SU-DHL-6 (cell line): ENCODE results near the gene EPHB3.

ENCODE experiments used
- H2AFZ ChIP-seq: fragments of 200-600 bp; sonication (generic); 2 replicates; pipeline ENCODE4 v1.6.1; 2014; ENCODE audit warnings: low read depth, mild to moderate bottlenecking, moderate library complexity, mixed read lengths, antibody characterized with exemption, low read length; ENCODE audit not compliant: severe bottlenecking
- H3F3A ChIP-seq: fragments of 200-600 bp; shearing (Covaris generic); 2 replicates; pipeline ENCODE4 v1.6.0; 2016; ENCODE audit warnings: antibody characterized with exemption, mild to moderate bottlenecking; ENCODE audit not compliant: insufficient read depth
- H3K27ac ChIP-seq: fragments of 200-600 bp; sonication (generic); 2 replicates; pipeline ENCODE4 v1.5.1; 2016; ENCODE audit warnings: low read depth, mild to moderate bottlenecking, low read length, moderate library complexity, mixed read lengths
- H3K27me3 ChIP-seq: fragments of 200-600 bp; sonication (generic), shearing (Covaris generic); 2 replicates; pipeline ENCODE4 v1.6.0; 2014; ENCODE audit warnings: mild to moderate bottlenecking, low read length
- H3K36me3 ChIP-seq: fragments of 200-600 bp; sonication (generic); 2 replicates; pipeline ENCODE4 v1.6.1; 2014; ENCODE audit warnings: mild to moderate bottlenecking, low read length, mixed read lengths
- H3K4me2 ChIP-seq: fragments of 300-600, 200-600 bp; shearing (Covaris generic), sonication (generic); 2 replicates; pipeline ENCODE4 v1.6.0; 2014; ENCODE audit warnings: low read length, low read depth, mild to moderate bottlenecking; ENCODE audit not compliant: poor library complexity, severe bottlenecking
- H3K4me3 ChIP-seq: fragments of 200-600 bp; sonication (generic); 2 replicates; pipeline ENCODE4 v1.5.1; 2014; ENCODE audit warnings: antibody characterized with exemption, low read length, mild to moderate bottlenecking, mixed read lengths; ENCODE audit not compliant: insufficient read depth, poor library complexity, severe bottlenecking
- H3K79me2 ChIP-seq: fragments of 200-600 bp; sonication (generic); 2 replicates; pipeline ENCODE4 v1.6.1; 2014; ENCODE audit warnings: mild to moderate bottlenecking, low read length, moderate library complexity; ENCODE audit not compliant: insufficient read depth
- H3K9ac ChIP-seq: fragments of 200-600 bp; sonication (generic); 2 replicates; pipeline ENCODE4 v1.7.0; 2014; ENCODE audit warnings: mild to moderate bottlenecking, low read length
- H3K9me2 ChIP-seq: fragments of 200-600 bp; sonication (generic); replicated peaks from 2 replicates; pipeline ENCODE4 v1.6.1; 2014; ENCODE audit warnings: low read length; ENCODE audit not compliant: insufficient read depth
- H3K9me3 ChIP-seq: fragments of 200-600 bp; sonication (generic); 2 replicates; pipeline ENCODE4 v1.6.1; 2014; ENCODE audit warnings: low read length, mixed read lengths; ENCODE audit not compliant: insufficient read depth
- H4K20me1 ChIP-seq: fragments of 200-600 bp; sonication (generic); 2 replicates; pipeline ENCODE4 v1.6.1; 2014; ENCODE audit warnings: low read depth, mild to moderate bottlenecking, antibody characterized with exemption, low read length, moderate library complexity, mixed read lengths
- CTCF ChIP-seq: fragments of 200-600 bp; sonication (generic); IDR thresholded peaks from one replicate; pipeline ENCODE4 v1.5.1; 2017; ENCODE audit warnings: antibody characterized with exemption, mild to moderate bottlenecking, low read length, moderate library complexity; ENCODE audit not compliant: insufficient read depth, poor library complexity, severe bottlenecking
- EZH2phosphoT487 ChIP-seq: fragments of 200-600 bp; sonication (generic), shearing (Covaris generic); conservative IDR thresholded peaks from 2 replicates; pipeline ENCODE4 v1.6.1; 2018; ENCODE audit warnings: mild to moderate bottlenecking, antibody characterized with exemption, low read length, moderate library complexity, mixed read lengths

The EPHB3 gene

GRCh38 chr3:184544513-184544861, 17.1 kb upstream of the EPHB3 start:
- TF ChIP-seq CTCF (no peak), EZH2phosphoT487 (no peak)
- no peaks in the 10 kb centered on the region for H3K79me2 ChIP-seq

GRCh38 chr3:184545769-184546168, 15.8 kb upstream of the EPHB3 start:
- Histone ChIP-seq H3K9ac (no peak overlapping the region), H3K27ac (no peak overlapping the region), H3K9me2 (no peaks in the 10 kb centered on the region), H3K36me3 (no peaks in the 10 kb centered on the region), H2AFZ (no peak overlapping the region), H3K9me3 (no peaks in the 10 kb centered on the region), H3K4me3 (no peak overlapping the region), H3K27me3 (no peaks in the 10 kb centered on the region), H3K79me2 (no peaks in the 10 kb centered on the region), H3K4me2 (no peak overlapping the region), H3F3A (no peaks in the 10 kb centered on the region), H4K20me1 (no peaks in the 10 kb centered on the region)
- TF ChIP-seq CTCF: no peak
- TF ChIP-seq EZH2phosphoT487: no peak

More at GRCh38 chr3:184544513-184544861, 17.1 kb upstream of the EPHB3 start:
- H3K27ac ChIP-seq: no peak overlapping the region
- no peaks in the 10 kb centered on the region for H3K9me2 ChIP-seq
- no peak overlapping the region for H3K9ac ChIP-seq
- H3K4me3 ChIP-seq: no peak overlapping the region
- no peaks in the 10 kb centered on the region for H3F3A ChIP-seq
- H3K9me3 ChIP-seq: no peaks in the 10 kb centered on the region
- no peaks in the 10 kb centered on the region for H3K27me3 ChIP-seq
- no peaks in the 10 kb centered on the region for H3K36me3 ChIP-seq
- no peak overlapping the region for H2AFZ ChIP-seq
- H4K20me1 ChIP-seq: no peaks in the 10 kb centered on the region
- H3K4me2 ChIP-seq: no peak overlapping the region

GRCh38 chr3:184546252-184546651, 15.3 kb upstream of the EPHB3 start:
- no peaks in the 10 kb centered on the region for H3K9me3 ChIP-seq
- no peak overlapping the region for H3K27ac ChIP-seq
- H3K4me3 ChIP-seq: no peak overlapping the region
- H3K9ac ChIP-seq: no peak overlapping the region
- no peaks in the 10 kb centered on the region for H3K36me3 ChIP-seq
- no peaks in the 10 kb centered on the region for H3K79me2 ChIP-seq
- no peaks in the 10 kb centered on the region for H3K9me2 ChIP-seq
- H3K27me3 ChIP-seq: no peaks in the 10 kb centered on the region
- no peak overlapping the region for H2AFZ ChIP-seq
- no peaks in the 10 kb centered on the region for H3F3A ChIP-seq
- TF ChIP-seq EZH2phosphoT487 (no peak), CTCF (no peak)
- H4K20me1 ChIP-seq: no peaks in the 10 kb centered on the region
- H3K4me2 ChIP-seq: no peak overlapping the region
